Small intestine (tissue), 7 donors: ENCODE data around the gene KIF16B. TPM values are rescaled to one million over a fixed set of nuclear protein-coding genes. Genes with fewer than 3 reads are reported as not detected.
"Not testable (repeated sequence)": the region's sequence is repeated elsewhere in the genome, so short reads cannot be mapped to it uniquely, and the experiment has no call there.

Experiments
- DNase-seq, 2 donors: peaks; one replicate each; pipeline versions ENCODE4 v3.0.0 to v3.0.0-alpha.2; 2013
- FAIRE-seq: peaks from 2 replicates; lab custom pipeline; 2012; peaks lifted over from hg19 to GRCh38; lab: Jason Lieb, UNC
- H3K27ac ChIP-seq, 3 donors: one replicate each; pipeline ENCODE4 v1.5.1; 2013; ENCODE audit warnings: low read length in 2 of 3, mild to moderate bottlenecking in 2 of 3, control low read depth in 1 of 3, inconsistent platforms in 1 of 3, low read depth in 1 of 3, moderate library complexity in 1 of 3
- H3K27me3 ChIP-seq, 3 donors: one replicate each; pipeline ENCODE4 v1.6.1; 2013; ENCODE audit warnings: low read length in 3 of 3, inconsistent platforms in 1 of 3; ENCODE audit not compliant: control insufficient read depth in 3 of 3, insufficient read depth in 3 of 3
- H3K36me3 ChIP-seq, 3 donors: one replicate each; pipeline ENCODE4 v1.6.1; 2013; ENCODE audit warnings: low read length in 3 of 3, inconsistent platforms in 1 of 3, low read depth in 1 of 3, mild to moderate bottlenecking in 1 of 3, moderate library complexity in 1 of 3; ENCODE audit not compliant: control insufficient read depth in 3 of 3, insufficient read depth in 2 of 3
- H3K4me1 ChIP-seq, 3 donors: one replicate each; pipeline ENCODE4 v1.6.1; 2013; ENCODE audit warnings: low read length in 2 of 3, inconsistent platforms in 1 of 3, low read depth in 1 of 3, mild to moderate bottlenecking in 1 of 3, moderate library complexity in 1 of 3; ENCODE audit not compliant: control insufficient read depth in 3 of 3, insufficient read depth in 2 of 3
- H3K4me3 ChIP-seq, 3 donors: one replicate each; pipeline ENCODE4 v1.5.1; 2013; ENCODE audit warnings: low read length in 3 of 3, control low read depth in 1 of 3, inconsistent platforms in 1 of 3, low read depth in 1 of 3, mild to moderate bottlenecking in 1 of 3, moderate library complexity in 1 of 3
- H3K9me3 ChIP-seq, 2 donors: one replicate each; pipeline ENCODE4 v1.6.1; 2013; ENCODE audit warnings: low read depth in 1 of 2, low read length in 1 of 2; ENCODE audit not compliant: control insufficient read depth in 2 of 2, insufficient read depth in 1 of 2
- WGBS, 3 donors: extraction: QIAGEN DNeasy Blood & Tissue Kit; methylation state at CpG; one replicate each; pipeline ENCODE4 v1.1.7; 2013; 5-methylcytosine and 5-hydroxymethylcytosine counted together
- polyA plus RNA-seq, 4 donors: library from polyadenylated mRNA; stranded (reverse) in 3 of 4; unstranded in 1 of 4; fragments of 200-250 nt in 3 of 4; fragments of 120-200 nt in 1 of 4; gene quantifications; one replicate each; pipeline versions ENCODE4 v1.2.1 to v1.2.3, GENCODE V29; 2013
- donor health status: healthy with polysubstance abuse.
- donor health status: control.
- donor health status: control.
- donor health status: Bipolar disorder and iron deficiency.
- donor health status: healthy.

The KIF16B gene
- polyA plus RNA-seq, 4 donors = 12.4 to 46.7 (median 28.0) TPM

- FAIRE-seq (no peak), DNase-seq (no peak)
- no peak overlapping the region for H3K4me3 ChIP-seq
- no peak overlapping the region for H3K27ac ChIP-seq
- no peaks in the 10 kb centered on the region for H3K9me3 ChIP-seq
- H3K27me3 ChIP-seq = peaks cover 0 to 6% (median 0%) of the 10 kb centered on the region in 3 donors
- no peaks in the 10 kb centered on the region for H3K4me1 ChIP-seq
- H3K36me3 ChIP-seq = no peaks in the 10 kb centered on the region
- 42 to 63% (median 42%) methylated on average over 4 of the region's 4 CpGs for WGBS, 3 donors
Measured at GRCh38 chr20:16243470-16243869, 329.8 kb downstream of the KIF16B start.

GRCh38 chr20:16241911-16242310, 331.3 kb downstream of the KIF16B start:
- H3K9me3 ChIP-seq = peaks cover 0 to 5% of the 10 kb centered on the region in 2 donors
- FAIRE-seq = no peak
- DNase-seq = no peak

GRCh38 chr20:16240355-16240754, 332.9 kb downstream of the KIF16B start:
- Histone ChIP-seq H3K27ac (no peak overlapping the region), H3K36me3 (no peaks in the 10 kb centered on the region), H3K4me3 (no peak overlapping the region), H3K27me3 (no peaks in the 10 kb centered on the region), H3K9me3 (peaks cover 0 to 5% of the 10 kb centered on the region in 2 donors), H3K4me1 (no peaks in the 10 kb centered on the region)
- no peak for FAIRE-seq
- no peak for DNase-seq

More at GRCh38 chr20:16241911-16242310, 331.3 kb downstream of the KIF16B start:
- H3K27me3 ChIP-seq = peaks cover 0 to under 1% (median 0%) of the 10 kb centered on the region in 3 donors
- no peak overlapping the region for H3K27ac ChIP-seq
- H3K4me1 ChIP-seq = no peaks in the 10 kb centered on the region
- H3K36me3 ChIP-seq = no peaks in the 10 kb centered on the region
- no peak overlapping the region for H3K4me3 ChIP-seq

GRCh38 chr20:16236589-16237241, 336.5 kb downstream of the KIF16B start:
- no peak for DNase-seq
- Histone ChIP-seq H3K27ac (no peak overlapping the region), H3K36me3 (no peaks in the 10 kb centered on the region), H3K27me3 (no peaks in the 10 kb centered on the region), H3K9me3 (peaks cover 0 to 5% of the 10 kb centered on the region in 2 donors), H3K4me3 (no peak overlapping the region), H3K4me1 (no peaks in the 10 kb centered on the region)
- no peak for FAIRE-seq
- whole genome bisulfite sequencing, 3 donors = 86 to 91% (median 90%) methylated on average over 9 of the region's 9 CpGs

- FAIRE-seq (no peak), DNase-seq (no peak)
- H3K9me3 ChIP-seq = no peaks in the 10 kb centered on the region
- no peaks in the 10 kb centered on the region for H3K27me3 ChIP-seq
- H3K4me1 ChIP-seq = no peaks in the 10 kb centered on the region
- no peaks in the 10 kb centered on the region for H3K36me3 ChIP-seq
- H3K27ac ChIP-seq = no peak overlapping the region
- H3K4me3 ChIP-seq = no peak overlapping the region
Measured at GRCh38 chr20:16230402-16230801, 342.8 kb downstream of the KIF16B start.

GRCh38 chr20:16229813-16230212, 343.4 kb downstream of the KIF16B start:
- H3K9me3 ChIP-seq = no peaks in the 10 kb centered on the region
- no peak overlapping the region for H3K4me3 ChIP-seq
- H3K27ac ChIP-seq = no peak overlapping the region
- no peaks in the 10 kb centered on the region for H3K4me1 ChIP-seq
- no peaks in the 10 kb centered on the region for H3K27me3 ChIP-seq
- 91 to 100% (median 93%) methylated on average over 1 of the region's 1 CpG for WGBS, 3 donors
- no peaks in the 10 kb centered on the region for H3K36me3 ChIP-seq
- DNase-seq (no peak), FAIRE-seq (no peak)

- H3K36me3 ChIP-seq = no peaks in the 10 kb centered on the region
- no peak overlapping the region for H3K27ac ChIP-seq
- no peaks in the 10 kb centered on the region for H3K9me3 ChIP-seq
- WGBS, 3 donors = 71 to 90% (median 85%) methylated on average over 4 of the region's 4 CpGs
- no peak overlapping the region for H3K4me3 ChIP-seq
- FAIRE-seq (no peak), DNase-seq (no peak)
- no peaks in the 10 kb centered on the region for H3K4me1 ChIP-seq
- no peaks in the 10 kb centered on the region for H3K27me3 ChIP-seq
Measured at GRCh38 chr20:16228722-16229121, 344.5 kb downstream of the KIF16B start.

GRCh38 chr20:16226961-16227360, 346.3 kb downstream of the KIF16B start:
- not testable (repeated sequence) for H3K27ac ChIP-seq, H3K4me3 ChIP-seq, FAIRE-seq, DNase-seq, H3K27me3 ChIP-seq, H3K4me1 ChIP-seq, H3K36me3 ChIP-seq, H3K9me3 ChIP-seq
- 90 to 100% (median 92%) methylated on average over 4 to 18 of the region's 27 CpGs for WGBS, 3 donors

- H3K9me3 ChIP-seq = peaks cover 0 to 6% of the 10 kb centered on the region in 2 donors
- no peaks in the 10 kb centered on the region for H3K36me3 ChIP-seq
- no peaks in the 10 kb centered on the region for H3K27me3 ChIP-seq
- H3K4me1 ChIP-seq = no peaks in the 10 kb centered on the region
- 42 to 60% (median 49%) methylated on average over 3 of the region's 3 CpGs for WGBS, 3 donors
- no peak for FAIRE-seq
- H3K4me3 ChIP-seq = no peak overlapping the region
- no peak for DNase-seq
- no peak overlapping the region for H3K27ac ChIP-seq
Measured at GRCh38 chr20:16224836-16225235, 348.4 kb downstream of the KIF16B start.
